IMR-90 (cell line): ENCODE results near the gene SLC5A2. TPM values are rescaled to one million over a fixed set of nuclear protein-coding genes. Genes with fewer than 3 reads are reported as not detected.

Source experiments
- ATAC-seq: fragments of 200-7000 bp; cut with Tn5 transposase; 2 replicates; pipeline ENCODE4 v1.9.1; 2020; ENCODE audit warnings: low read depth, mild to moderate bottlenecking, moderate library complexity
- BruUV-seq: library from RNA; stranded (reverse); fragments of 400-500 nt; replicated peaks from 2 replicates; lab custom pipeline; 2021; lab: Mats Ljungman, UMichigan
- CTCF ChIA-PET: fragments of 300-600 bp; formaldehyde crosslinking; extraction: SDS; loops from one replicate; lab custom pipeline; 2021; ENCODE audit warnings: antibody characterized with exemption; lab: Yijun Ruan, JAX
- POLR2A ChIA-PET: fragments of 300-600 bp; sonication (Branson Sonifier 250); formaldehyde crosslinking; loops from one replicate; lab custom pipeline; 2022; ENCODE audit warnings: antibody characterized with exemption; ENCODE audit not compliant: unreplicated experiment; lab: Charles Lee
- DNase-seq: peaks from one replicate; pipeline ENCODE4 v3.0.0; 2013
- H2AFZ ChIP-seq: replicated peaks from 2 replicates; pipeline ENCODE3; 2013; ENCODE audit warnings: low read length, mild to moderate bottlenecking; ENCODE audit not compliant: poor library complexity
- H2AK5ac ChIP-seq: 2 replicates; pipeline ENCODE4 v1.6.1; 2013; ENCODE audit warnings: low read depth, low read length, inconsistent platforms
- H2AK9ac ChIP-seq: replicated peaks from 2 replicates; pipeline ENCODE3; 2013; ENCODE audit warnings: mild to moderate bottlenecking, low read depth, low read length, moderate library complexity; ENCODE audit not compliant: poor library complexity
- H2BK120ac ChIP-seq: 2 replicates; pipeline ENCODE4 v1.6.1; 2013; ENCODE audit warnings: low read depth, low read length, inconsistent platforms
- H2BK15ac ChIP-seq: 3 replicates; pipeline ENCODE4 v1.6.1; 2013; ENCODE audit warnings: low read depth, low read length, inconsistent platforms
- H2BK20ac ChIP-seq: 2 replicates; pipeline ENCODE4 v1.6.1; 2013; ENCODE audit warnings: low read depth, mild to moderate bottlenecking, inconsistent platforms, low read length, moderate library complexity
- H2BK5ac ChIP-seq: 2 replicates; pipeline ENCODE4 v1.6.1; 2013; ENCODE audit warnings: mild to moderate bottlenecking, low read depth, low read length, inconsistent platforms; ENCODE audit not compliant: poor library complexity, severe bottlenecking
- H3K14ac ChIP-seq: replicated peaks from 2 replicates; pipeline ENCODE4 v1.6.1; 2013; ENCODE audit warnings: low read depth, low read length, inconsistent platforms
- H3K18ac ChIP-seq: 2 replicates; pipeline ENCODE4 v1.6.1; 2013; ENCODE audit warnings: low read depth, low read length, control low read depth
- H3K23ac ChIP-seq: 2 replicates; pipeline ENCODE4 v1.6.1; 2013; ENCODE audit warnings: low read depth, low read length, inconsistent platforms
- H3K27ac ChIP-seq: 2 replicates; pipeline ENCODE4 v1.5.1; 2013; ENCODE audit warnings: mild to moderate bottlenecking, control low read depth, low read length; ENCODE audit not compliant: insufficient read depth
- H3K27me3 ChIP-seq: 2 replicates; pipeline ENCODE4 v1.6.1; 2013; ENCODE audit warnings: low read length; ENCODE audit not compliant: control insufficient read depth, insufficient read depth
- H3K36me3 ChIP-seq: 2 replicates; pipeline ENCODE4 v1.6.1; 2013; ENCODE audit warnings: low read length, mixed read lengths; ENCODE audit not compliant: control insufficient read depth, insufficient read depth
- H3K4ac ChIP-seq: 2 replicates; pipeline ENCODE4 v1.6.1; 2013; ENCODE audit warnings: low read depth, low read length, inconsistent platforms
- H3K4me1 ChIP-seq: 2 replicates; pipeline ENCODE4 v1.6.1; 2013; ENCODE audit warnings: low read length, mixed read lengths; ENCODE audit not compliant: control insufficient read depth, insufficient read depth
- H3K4me2 ChIP-seq: 2 replicates; pipeline ENCODE4 v1.6.1; 2013; ENCODE audit warnings: low read depth, mild to moderate bottlenecking, control low read depth, low read length, moderate library complexity
- H3K4me3 ChIP-seq: 2 replicates; pipeline ENCODE4 v1.5.1; 2013; ENCODE audit warnings: low read depth, mild to moderate bottlenecking, control low read depth, low read length, moderate library complexity; ENCODE audit not compliant: insufficient read depth
- H3K56ac ChIP-seq: 2 replicates; pipeline ENCODE4 v1.6.1; 2013; ENCODE audit warnings: low read length, inconsistent platforms; ENCODE audit not compliant: insufficient read depth; ENCODE audit errors: extremely low read depth
- H3K79me1 ChIP-seq, 2 experiments: 2 replicates each; pipeline ENCODE4 v1.6.1; 2013; ENCODE audit warnings: low read length in 2 of 2, inconsistent platforms in 1 of 2, low read depth in 1 of 2
- H3K9ac ChIP-seq: 2 replicates; pipeline ENCODE4 v1.6.1; 2013; ENCODE audit warnings: low read depth, low read length, control low read depth
- H3K9me1 ChIP-seq: 2 replicates; pipeline ENCODE4 v1.6.1; 2013; ENCODE audit warnings: low read length, inconsistent platforms; ENCODE audit not compliant: insufficient read depth
- H3K9me3 ChIP-seq: 2 replicates; pipeline ENCODE4 v1.6.1; 2013; ENCODE audit warnings: low read length; ENCODE audit not compliant: control insufficient read depth, insufficient read depth
- H4K20me1 ChIP-seq: 2 replicates; pipeline ENCODE4 v1.6.1; 2013; ENCODE audit warnings: low read length, inconsistent platforms; ENCODE audit not compliant: insufficient read depth
- H4K5ac ChIP-seq: 2 replicates; pipeline ENCODE4 v1.6.1; 2013; ENCODE audit warnings: mild to moderate bottlenecking, low read depth, low read length, control low read depth
- H4K8ac ChIP-seq, 2 experiments: 2 replicates each; pipeline ENCODE4 v1.6.1; 2013; ENCODE audit warnings: low read depth in 2 of 2, low read length in 2 of 2, control low read depth in 1 of 2, inconsistent platforms in 1 of 2
- H4K91ac ChIP-seq: 2 replicates; pipeline ENCODE4 v1.6.1; 2013; ENCODE audit warnings: low read depth, low read length, inconsistent platforms; ENCODE audit not compliant: insufficient read depth
- BHLHE40 ChIP-seq: fragments of 150-350 bp; IDR thresholded peaks from 2 replicates; pipeline ENCODE4 v1.6.1; 2016; ENCODE audit warnings: mild to moderate bottlenecking, low read depth, low read length
- CEBPB ChIP-seq: IDR thresholded peaks from 2 replicates; pipeline ENCODE4 v1.6.1; 2012; ENCODE audit warnings: low read depth, low read length, improper control_type of control experiment
- FOS ChIP-seq: fragments of 150-350 bp; IDR thresholded peaks from 2 replicates; pipeline ENCODE4 v1.6.1; 2016; ENCODE audit warnings: low read depth, low read length
- NFE2L2 ChIP-seq: fragments of 150-350 bp; IDR thresholded peaks from 2 replicates; pipeline ENCODE4 v1.6.1; 2016; ENCODE audit warnings: low read depth, mild to moderate bottlenecking, low read length
- RAD21 ChIP-seq: IDR thresholded peaks from 2 replicates; pipeline ENCODE4 v1.6.1; 2012; ENCODE audit warnings: low read length, improper control_type of control experiment
- RCOR1 ChIP-seq: IDR thresholded peaks from 2 replicates; pipeline ENCODE4 v1.6.1; 2012; ENCODE audit warnings: mild to moderate bottlenecking, low read length, improper control_type of control experiment; ENCODE audit not compliant: insufficient replicate concordance
- SMC3 ChIP-seq: fragments of 150-350 bp; IDR thresholded peaks from 2 replicates; pipeline ENCODE4 v1.6.1; 2016; ENCODE audit warnings: low read depth, mild to moderate bottlenecking, antibody characterized with exemption, low read length, moderate library complexity
- WGBS, 2 experiments: methylation state at CpG; one replicate each; pipeline versions ENCODE4 v1.1.5 to v1.1.7; 2013; ENCODE audit warnings: missing lambda C conversion rate in 2 of 2; ENCODE audit not compliant: insufficient read length in 1 of 2; ENCODE audit errors: extremely low coverage in 2 of 2; 5-methylcytosine and 5-hydroxymethylcytosine counted together
- dilution Hi-C: fragments of 300-500 bp; cut with HindIII; formaldehyde crosslinking; loops from one replicate; pipeline ENCODE4 v1.14.3; 2018; ENCODE audit warnings: low sequenced_read_pairs; ENCODE audit not compliant: unreplicated experiment
- in situ Hi-C: fragments of 300-500 bp; cut with MboI; formaldehyde crosslinking; loops from 3 replicates; pipeline ENCODE4 v1.14.3; 2019; ENCODE audit warnings: low sequenced_read_pairs, inconsistent platforms, mixed read lengths
- intact Hi-C: fragments of 100-400 bp; cut with micrococcal nuclease; formaldehyde crosslinking; loops from 2 replicates; pipeline ENCODE4 v1.10.0; 2022
- polyA plus RNA-seq, 3 experiments: library from polyadenylated mRNA; depleted of rRNA; stranded (reverse); fragments of >200 nt; gene quantifications; 2 replicates each; pipeline ENCODE4 v1.2.3, GENCODE V29; 2012; ENCODE audit warnings: low replicate concordance in 1 of 3
- total RNA-seq: library from RNA; depleted of rRNA; stranded (reverse); fragments of >200 nt; gene quantifications from 2 replicates; pipeline ENCODE4 v1.2.3, GENCODE V29; 2012

Gene SLC5A2
- total and polyA plus RNA-seq, 2 of the 4 experiments (the other 2 are of a cell fraction), result not detected

DNA sequence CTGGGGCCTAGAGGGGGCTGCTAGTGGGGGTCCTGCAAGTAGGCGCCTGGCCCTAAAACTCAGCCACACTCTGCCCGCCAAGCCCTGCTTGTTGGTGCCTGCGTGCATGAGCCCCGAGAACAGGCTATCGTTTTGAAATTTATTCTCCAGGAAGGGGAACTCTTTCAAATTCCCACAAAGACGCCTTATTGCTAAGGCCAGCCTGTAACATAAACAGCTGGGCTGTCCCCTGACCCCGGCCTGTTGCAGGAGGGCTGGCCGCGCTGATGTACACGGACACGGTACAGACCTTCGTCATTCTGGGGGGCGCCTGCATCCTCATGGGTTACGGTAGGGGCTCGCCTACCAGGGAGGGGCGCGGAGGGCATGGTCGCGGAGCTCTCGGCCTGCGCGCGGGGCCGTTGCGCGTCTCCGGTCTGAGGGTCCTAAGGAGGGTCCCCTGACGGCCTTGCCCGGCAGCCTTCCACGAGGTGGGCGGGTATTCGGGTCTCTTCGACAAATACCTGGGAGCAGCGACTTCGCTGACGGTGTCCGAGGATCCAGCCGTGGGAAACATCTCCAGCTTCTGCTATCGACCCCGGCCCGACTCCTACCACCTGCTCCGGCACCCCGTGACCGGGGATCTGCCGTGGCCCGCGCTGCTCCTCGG, 4.3 kb downstream of the SLC5A2 start:
- Histone ChIP-seq H3K27ac (no peak overlapping the region), H3K56ac (no peak overlapping the region), H3K79me1 (no peaks in the 10 kb centered on the region), H3K4ac (no peak overlapping the region), H2AK5ac (no peak overlapping the region), H3K4me1 (peaks cover 6% of the 10 kb centered on the region; the same call in 1 of the 2 replicates), H2AK9ac (peak overlapping the region; percentile 79), H2AFZ (peak overlapping the region; percentile 87), H2BK15ac (no peak overlapping the region), H4K8ac (no peak overlapping the region), H2BK120ac (no peak overlapping the region), H4K5ac (no peak overlapping the region), H3K18ac (no peak overlapping the region), H2BK5ac (no peak overlapping the region), H3K36me3 (peaks cover 18% of the 10 kb centered on the region; the same call in 1 of the 2 replicates), H3K9me3 (no peaks in the 10 kb centered on the region), H4K91ac (no peak overlapping the region), H4K20me1 (peaks cover 3% of the 10 kb centered on the region; the same call in 1 of the 2 replicates), H3K9me1 (no peaks in the 10 kb centered on the region; the same call in 1 of the 2 replicates), H3K4me2 (peak overlapping the region; percentile 89), H3K4me3 (peak overlapping the region; percentile 40), H3K23ac (no peak overlapping the region), H3K9ac (peak overlapping the region; percentile 7; the same call in 1 of the 2 replicates), H3K14ac (no peak overlapping the region), H3K27me3 (peaks cover 7% of the 10 kb centered on the region; the same call in 1 of the 2 replicates), H2BK20ac (no peak overlapping the region)
- no TSS peak for BruUV-seq
- 0 out of 2 replicates have a peak, but pooled peaks have one; percentile 5 for ATAC-seq
- intact Hi-C loops, result no loop called here
- ChIA-PET CTCF (no interaction called here), POLR2A (no interaction called here)
- DNase-seq, result no peak
- dilution Hi-C loops, result no loop called here
- in situ Hi-C loops, result no loop called here
- TF ChIP-seq SMC3 (no peak), FOS (no peak), RAD21 (no peak), NFE2L2 (no peak), BHLHE40 (no peak), CEBPB (no peak), RCOR1 (no peak)
- WGBS, 2 experiments, result 11% methylated on average over 20 of the region's 48 CpGs; no CpG with 5 or more reads in 1 of the 2 experiments
